Hindlimb muscle (tissue), 1 donor: ENCODE results near the gene NDUFS6. TPM values are rescaled to one million over a fixed set of nuclear protein-coding genes. Genes with fewer than 3 reads are reported as not detected.
"Not testable (repeated sequence)": the region's sequence is repeated elsewhere in the genome, so short reads cannot be mapped to it uniquely, and the experiment has no call there.

Experiments
- DNase-seq: peaks from one replicate; pipeline ENCODE4 v3.0.0-alpha.2; 2013
- polyA plus RNA-seq: library from polyadenylated mRNA; unstranded; fragments of 120-200 nt; gene quantifications from one replicate; pipeline ENCODE4 v1.2.1, GENCODE V29; 2013; ENCODE audit not compliant: insufficient read length

The NDUFS6 gene
- polyA plus RNA-seq, 1 donor: 69.9 TPM

- DNase-seq: not testable (repeated sequence)
These were observed 2.6 kb upstream of the NDUFS6 start for GRCh38 chr5:1798589-1798988.

DNA sequence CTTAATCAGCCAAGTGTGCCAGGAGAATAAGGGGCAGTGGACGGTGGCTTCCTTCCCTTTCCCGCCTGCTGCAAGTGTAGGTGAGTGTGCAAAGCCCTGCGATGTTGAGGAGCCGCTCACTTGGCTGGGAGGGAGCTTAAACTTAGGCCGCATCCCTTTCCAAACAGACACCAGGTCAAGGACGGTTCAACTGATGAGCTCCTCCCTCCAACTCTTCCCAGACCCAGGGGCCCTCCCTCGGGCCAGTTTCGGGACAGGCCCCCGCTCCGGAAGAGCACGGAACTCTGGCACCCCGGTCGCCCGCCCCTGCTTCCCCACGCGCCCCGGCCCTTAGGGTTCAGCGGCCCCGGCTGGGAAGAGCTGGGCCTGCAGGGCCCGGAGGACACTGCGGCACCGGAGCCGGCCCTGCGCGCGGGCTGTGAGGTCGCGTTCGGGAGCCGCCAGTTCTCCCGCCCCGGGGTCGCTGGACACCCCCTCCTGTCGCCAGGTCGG lies 2.1 kb upstream of the NDUFS6 start:
- DNase-seq: peak; percentile 11

DNA sequence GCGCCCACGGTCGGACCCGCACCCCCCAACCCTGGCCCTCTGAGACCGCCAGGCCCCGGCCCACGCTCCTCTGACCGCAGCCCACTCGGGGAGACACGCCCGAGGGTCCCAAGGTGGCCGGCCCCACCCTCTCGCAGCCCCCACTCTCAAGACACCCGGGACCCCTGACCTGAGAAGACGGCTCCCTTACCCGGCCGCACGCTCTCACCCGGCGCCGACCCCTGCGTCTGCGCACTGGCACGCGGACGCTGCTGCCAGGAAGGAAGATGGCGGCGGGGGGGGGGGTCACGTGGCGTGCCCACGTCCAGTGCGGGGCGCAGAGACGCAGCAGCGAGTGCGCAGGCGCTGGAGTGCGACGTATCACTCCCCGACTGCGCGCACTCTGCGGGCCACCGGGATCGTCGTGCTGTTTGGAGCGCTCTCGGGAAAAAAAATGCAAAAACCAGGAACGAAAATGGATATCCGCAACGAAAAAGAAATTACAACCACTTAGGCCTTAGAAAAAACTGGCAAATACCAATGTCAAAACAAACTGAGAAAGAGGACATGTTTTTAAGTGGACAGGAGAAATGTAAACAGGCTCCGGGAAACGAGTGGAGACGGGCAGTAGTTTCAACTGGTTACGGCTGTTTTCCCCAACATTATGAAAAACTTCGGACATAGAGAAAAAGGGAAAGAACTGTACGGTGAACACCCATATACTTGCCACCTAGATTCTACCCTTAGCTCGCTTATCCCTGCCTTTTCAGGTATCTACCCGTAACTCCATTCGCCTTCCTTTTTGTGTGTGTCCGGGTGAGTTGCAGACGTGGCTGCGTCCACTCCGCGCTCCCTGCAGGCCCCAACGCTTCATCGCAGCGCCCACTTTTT lies 1.4 kb upstream of the NDUFS6 start, which contains the start of gene MRPL36:
Gene MRPL36, minus strand, starts transcription at position 236 of the 870 bp plus-strand sequence. CDS start 902 bp downstream, outside the sequence.
- DNase-seq: peak; percentile 96

DNA sequence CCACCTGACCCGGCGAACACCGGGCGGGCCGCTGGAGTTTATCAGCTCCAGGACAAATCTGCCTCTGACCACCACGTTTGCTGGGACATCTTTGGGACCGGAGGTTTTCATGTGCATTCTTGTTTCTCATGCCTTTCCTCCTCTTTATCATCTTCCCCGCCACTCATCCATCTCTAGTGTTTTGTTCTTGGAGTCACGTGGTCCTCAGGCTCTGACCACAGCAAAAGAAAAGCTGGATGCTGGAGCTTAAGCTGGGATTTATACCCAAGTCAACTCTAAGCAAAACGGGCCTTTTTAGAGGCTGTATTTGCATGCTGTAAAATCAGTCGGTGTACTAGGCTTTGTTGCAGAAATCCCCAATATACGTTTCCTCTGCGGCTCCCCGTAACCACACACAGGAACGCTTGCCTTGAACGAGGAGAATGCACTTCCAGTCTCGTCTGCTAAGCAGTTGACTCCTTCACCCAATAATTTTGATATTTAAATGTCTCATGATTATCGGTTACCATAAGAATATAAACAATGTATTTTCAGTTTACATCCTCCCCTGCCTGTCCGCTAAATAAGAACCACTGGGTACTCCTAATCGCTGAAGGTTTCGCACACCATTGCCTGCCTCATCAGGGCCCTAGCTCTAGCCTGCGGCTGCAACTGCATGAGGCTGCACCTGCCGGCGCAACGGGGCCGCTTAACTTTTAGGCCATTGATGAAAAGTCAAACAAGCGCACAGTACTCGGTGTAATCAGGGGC lies 560 bp upstream of the NDUFS6 start:
- peak; percentile 8 for DNase-seq

DNA sequence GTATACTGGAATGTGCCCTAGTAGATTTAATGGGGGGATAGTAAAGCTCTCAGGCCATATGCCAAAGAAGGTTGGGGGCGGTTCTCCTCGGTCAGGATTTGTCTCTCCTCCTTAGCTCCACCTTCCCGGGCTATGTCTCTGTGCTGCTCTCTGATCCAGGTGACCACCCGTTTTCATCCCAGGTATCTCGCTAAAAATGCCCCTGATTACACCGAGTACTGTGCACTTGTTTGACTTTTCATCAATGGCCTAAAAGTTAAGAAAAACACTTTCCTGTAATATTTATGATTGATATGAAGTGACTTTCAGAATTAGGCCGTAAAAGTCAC lies 724 bp downstream of the NDUFS6 start:
- DNase-seq: no peak

DNA sequence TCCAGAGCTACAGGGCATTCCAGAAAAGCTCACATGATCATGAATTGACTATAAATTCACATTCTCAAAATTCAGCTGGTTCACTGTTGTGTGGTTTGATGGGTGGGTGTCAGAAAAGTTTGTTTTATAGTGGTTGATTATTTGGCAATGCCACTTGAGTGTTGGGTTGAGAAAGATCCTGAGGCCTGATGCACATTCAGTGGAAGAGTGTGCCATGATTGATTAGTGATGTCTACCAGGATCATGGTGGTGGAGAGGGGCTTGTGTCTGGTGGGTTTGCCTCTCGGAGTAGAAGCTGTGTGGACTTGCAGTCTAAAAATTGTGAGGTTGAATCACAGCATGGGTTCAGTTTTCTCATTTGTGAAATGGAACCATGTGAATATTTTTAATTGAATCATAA lies 2.0 kb downstream of the NDUFS6 start:
- DNase-seq: no peak

- no peak for DNase-seq
These were observed 2.9 kb downstream of the NDUFS6 start for GRCh38 chr5:1804001-1804690.

- no peak for DNase-seq
These were observed 4.1 kb downstream of the NDUFS6 start for GRCh38 chr5:1805326-1805725.

DNA sequence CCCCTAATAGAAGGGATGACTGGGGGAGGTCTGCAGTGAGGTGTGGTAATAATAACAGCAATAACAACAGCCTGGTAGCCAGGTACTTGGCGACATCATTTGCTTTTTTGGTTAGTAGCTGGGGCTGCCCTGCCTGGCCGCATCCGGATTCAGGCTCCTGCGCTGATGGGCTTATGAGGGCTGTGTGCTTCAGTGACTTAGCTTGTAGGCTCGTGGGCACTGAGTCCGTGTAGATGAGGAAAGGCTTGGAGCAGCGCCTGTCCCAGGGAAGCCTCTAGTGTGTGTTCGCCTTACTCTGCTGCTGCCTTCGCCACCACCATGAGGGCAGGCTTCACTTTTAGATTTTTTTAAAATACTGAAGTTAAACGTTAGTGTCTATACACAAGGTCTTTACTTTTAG lies 4.5 kb downstream of the NDUFS6 start:
- DNase-seq: no peak

DNA sequence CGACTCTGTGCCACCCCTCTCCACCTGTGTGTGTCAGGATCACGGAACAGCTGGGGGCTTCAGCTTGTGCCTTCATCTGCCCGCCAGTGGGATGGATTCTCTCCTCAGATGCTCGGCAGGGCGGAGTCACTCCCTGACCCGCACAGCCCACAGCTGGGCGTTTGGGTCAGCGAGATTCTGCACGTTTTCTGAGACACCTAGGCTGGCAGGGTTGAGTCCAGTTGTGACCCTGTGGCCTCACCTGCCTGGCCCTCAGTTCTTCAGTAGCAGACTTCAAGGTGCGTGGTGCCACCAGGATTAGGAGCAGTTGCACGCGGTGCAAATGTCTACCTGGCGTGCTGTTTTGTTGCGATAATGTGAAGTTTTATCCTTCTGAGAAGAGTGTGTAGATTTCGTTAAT lies 5.0 kb downstream of the NDUFS6 start:
- no peak for DNase-seq

DNA sequence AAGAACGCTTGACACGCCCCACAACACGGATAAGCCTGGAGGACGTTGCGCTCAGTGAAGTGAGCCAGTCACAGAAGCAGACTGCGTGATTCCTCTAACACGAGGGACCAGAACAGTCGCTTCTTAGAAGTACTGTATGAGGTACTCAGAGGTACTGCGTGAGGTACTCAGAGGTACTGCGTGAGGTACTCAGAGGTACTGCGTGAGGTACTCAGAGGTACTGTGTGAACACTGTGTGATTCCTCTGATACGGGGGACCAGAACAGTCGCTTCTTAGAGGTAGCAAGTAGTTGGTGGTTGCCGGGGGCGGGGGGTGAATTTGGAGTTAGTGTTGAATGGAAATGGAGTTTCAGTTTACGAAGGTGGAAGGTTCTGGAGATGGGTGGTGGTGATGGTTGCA lies 5.8 kb downstream of the NDUFS6 start:
- DNase-seq: no peak

- DNase-seq: no peak
These were observed 6.4 kb downstream of the NDUFS6 start for GRCh38 chr5:1807451-1808185.

DNA sequence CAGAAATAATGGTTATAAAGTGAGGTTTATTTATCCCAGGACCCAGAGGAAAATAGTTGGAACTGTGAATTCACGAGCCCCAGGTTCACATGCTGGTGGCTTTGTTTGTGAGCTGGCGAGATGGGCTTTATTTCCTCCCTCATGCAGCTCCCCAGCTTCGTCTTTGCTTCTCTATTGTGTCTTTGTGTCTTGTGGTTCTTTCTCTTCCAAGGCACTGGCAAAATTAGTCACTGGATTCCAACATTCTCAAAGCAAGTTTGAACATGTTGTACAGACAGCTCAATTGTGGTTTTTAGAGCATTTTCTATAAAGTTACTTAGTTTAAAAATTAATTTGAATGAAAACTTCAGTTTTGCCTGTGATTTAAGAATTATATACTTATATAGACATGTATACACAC lies 7.2 kb downstream of the NDUFS6 start:
- no peak for DNase-seq

DNA sequence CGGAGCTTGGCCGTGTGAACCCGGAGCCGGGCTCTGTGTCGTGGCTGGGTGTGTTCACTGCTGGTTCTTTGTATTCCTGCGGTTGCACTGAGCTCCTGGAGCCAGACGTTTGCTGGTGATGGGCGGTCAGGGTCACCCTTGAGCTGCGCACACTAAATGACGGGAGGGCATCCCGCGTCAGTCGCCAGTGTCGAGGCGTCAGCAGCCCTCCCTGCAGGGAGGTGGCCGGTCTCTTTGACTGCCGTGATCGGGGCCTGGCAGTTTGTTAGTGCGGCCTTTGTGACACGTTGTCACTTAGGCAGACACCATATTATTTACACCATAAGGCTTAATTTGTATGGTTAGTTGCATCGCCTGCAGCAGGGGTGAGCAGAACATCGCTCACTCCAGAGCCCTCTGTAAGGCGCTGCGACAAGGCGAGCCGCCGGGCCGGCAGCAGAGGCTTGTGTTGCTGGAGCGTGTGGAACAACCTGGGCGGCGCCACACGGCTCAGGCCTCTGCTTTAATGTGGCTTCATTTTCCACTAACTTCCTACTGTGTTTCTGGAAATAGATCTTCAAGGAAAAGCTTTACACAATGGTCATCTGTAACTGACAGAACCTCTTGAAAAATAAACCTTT lies 8.3 kb downstream of the NDUFS6 start:
- no peak for DNase-seq

- no peak for DNase-seq
These were observed 9.4 kb downstream of the NDUFS6 start for GRCh38 chr5:1810581-1811101.

DNA sequence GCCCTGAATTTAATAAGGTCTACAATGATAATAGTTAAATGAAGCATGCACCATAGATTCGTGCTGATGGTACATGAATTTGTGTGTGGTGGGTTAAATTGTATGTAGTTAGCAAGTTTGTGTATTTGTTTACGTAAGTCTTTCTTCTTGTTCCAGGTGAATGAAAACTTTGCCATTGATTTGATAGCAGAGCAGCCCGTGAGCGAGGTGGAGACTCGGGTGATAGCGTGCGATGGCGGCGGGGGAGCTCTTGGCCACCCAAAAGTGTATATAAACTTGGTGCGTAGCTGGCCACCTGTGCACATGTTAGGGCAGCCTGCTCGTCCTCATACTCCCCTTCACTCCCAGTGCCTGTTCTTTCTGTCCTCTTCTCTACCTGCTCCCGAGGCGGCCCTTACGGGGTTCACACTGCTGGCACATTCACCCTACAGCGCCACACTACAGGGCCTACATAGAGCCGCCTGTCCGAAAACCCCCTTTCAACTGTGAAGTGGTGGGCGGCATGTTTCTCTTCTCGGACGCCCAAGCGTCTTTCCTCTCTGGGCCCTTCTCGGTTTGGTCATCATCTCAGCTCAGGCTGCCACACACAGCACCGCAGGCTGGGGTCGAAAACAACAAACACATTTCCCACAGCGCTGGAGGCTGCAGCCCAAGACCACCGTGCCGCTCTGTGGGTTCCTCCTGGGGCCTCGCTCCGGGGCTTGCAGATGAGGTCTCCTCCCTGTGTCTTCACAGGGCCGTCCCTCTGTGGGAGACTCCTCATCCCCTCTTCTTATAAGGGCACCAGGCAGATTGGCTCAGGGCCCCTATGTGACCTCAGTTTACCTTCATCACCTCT lies 13.2 kb downstream of the NDUFS6 start:
- no peak for DNase-seq

DNA sequence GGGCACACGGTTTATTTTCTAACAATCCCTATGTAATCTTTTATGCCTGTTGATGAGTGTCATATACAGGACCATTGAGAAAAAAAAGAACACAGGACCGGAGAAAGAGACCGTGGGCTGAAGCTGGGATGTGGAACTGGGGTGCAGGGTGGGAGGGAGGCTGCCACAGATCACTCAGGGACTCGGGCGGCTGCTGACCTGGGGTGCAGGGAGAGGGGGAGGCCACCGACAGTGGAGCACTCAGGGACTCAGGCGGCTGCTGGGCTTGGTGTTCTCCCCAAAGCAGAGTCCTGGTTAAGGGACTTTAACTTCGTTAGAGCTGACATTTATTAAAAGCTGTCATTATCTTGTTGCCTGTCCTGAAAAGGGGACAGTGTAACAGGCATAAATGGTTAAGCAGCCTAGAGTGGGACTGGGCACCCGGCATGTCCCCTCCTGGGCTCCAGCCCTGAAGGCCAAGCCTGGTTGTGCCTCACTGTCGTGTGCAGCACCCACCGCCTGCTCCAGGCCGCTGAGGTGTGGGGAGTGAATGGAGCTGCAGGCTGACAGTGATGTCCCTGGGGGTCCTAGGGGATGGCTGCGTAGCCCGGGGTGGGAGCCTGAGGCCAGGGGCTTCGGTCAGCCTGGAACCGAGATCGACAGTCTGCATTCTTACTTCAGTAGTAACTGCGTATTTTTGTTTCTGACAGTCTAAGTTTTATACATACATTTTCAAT lies 14.0 kb downstream of the NDUFS6 start:
- DNase-seq: no peak

DNA sequence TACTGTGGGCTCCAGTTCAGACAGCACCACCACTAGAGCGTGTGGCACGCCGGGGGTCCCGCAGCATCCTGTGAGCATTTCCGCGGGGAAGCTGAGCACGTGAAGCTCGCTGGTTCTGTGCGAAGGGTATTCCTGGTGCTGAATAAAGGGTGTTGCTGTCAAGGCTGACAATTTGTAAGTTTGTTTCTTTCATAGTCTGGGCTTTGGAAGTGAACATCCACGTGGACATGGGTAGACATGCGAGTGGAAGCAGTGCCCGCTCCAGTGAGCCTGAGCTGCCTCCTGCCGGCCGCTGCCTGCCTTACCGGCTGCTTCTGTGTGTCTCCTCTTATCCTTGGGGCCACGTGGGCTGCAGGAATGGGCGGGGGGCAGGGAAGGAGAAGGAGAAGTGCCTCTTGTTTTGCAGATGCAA lies 14.7 kb downstream of the NDUFS6 start:
- no peak for DNase-seq

- DNase-seq: not testable (repeated sequence)
These were observed 15.4 kb downstream of the NDUFS6 start for GRCh38 chr5:1816495-1817089.
